H9 (cell line): ENCODE data around the gene PRRX2. TPM values are rescaled to one million over a fixed set of nuclear protein-coding genes. Genes with fewer than 3 reads are reported as not detected.

Experiments used
- DNase-seq: peaks from one replicate; pipeline ENCODE4 v3.0.0-alpha.2; 2017
- H2AFZ ChIP-seq: one replicate; pipeline ENCODE4 v1.6.1; 2013; ENCODE audit warnings: mild to moderate bottlenecking, low read length, control low read depth, moderate library complexity
- H2AK5ac ChIP-seq: 2 replicates; pipeline ENCODE4 v1.6.1; 2013; ENCODE audit warnings: low read length, control low read depth, mixed read lengths; ENCODE audit not compliant: insufficient read length
- H2BK120ac ChIP-seq: one replicate; pipeline ENCODE4 v1.6.1; 2013; ENCODE audit warnings: low read depth, mild to moderate bottlenecking, low read length, control low read depth, inconsistent platforms; ENCODE audit not compliant: poor library complexity, severe bottlenecking
- H2BK12ac ChIP-seq: 2 replicates; pipeline ENCODE4 v1.6.1; 2013; ENCODE audit warnings: low read length, control low read depth, mixed read lengths, low read depth; ENCODE audit not compliant: insufficient read length
- H2BK15ac ChIP-seq: 2 replicates; pipeline ENCODE4 v1.6.1; 2013; ENCODE audit warnings: low read depth, low read length, control low read depth
- H2BK20ac ChIP-seq: one replicate; pipeline ENCODE4 v1.6.1; 2013; ENCODE audit warnings: low read depth, mild to moderate bottlenecking, low read length, control low read depth, inconsistent platforms; ENCODE audit not compliant: poor library complexity, severe bottlenecking
- H2BK5ac ChIP-seq: 2 replicates; pipeline ENCODE4 v1.6.1; 2013; ENCODE audit warnings: low read length, control low read depth, mixed read lengths; ENCODE audit not compliant: insufficient read length
- H3K14ac ChIP-seq: 2 replicates; pipeline ENCODE4 v1.6.1; 2013; ENCODE audit warnings: low read length, control low read depth; ENCODE audit not compliant: insufficient read depth
- H3K18ac ChIP-seq: 2 replicates; pipeline ENCODE4 v1.6.1; 2013; ENCODE audit warnings: low read depth, mild to moderate bottlenecking, mixed read lengths, low read length, control low read depth; ENCODE audit not compliant: insufficient read length
- H3K23ac ChIP-seq: 2 replicates; pipeline ENCODE4 v1.6.1; 2013; ENCODE audit warnings: low read length, control low read depth, mixed read lengths, low read depth; ENCODE audit not compliant: insufficient read length
- H3K23me2 ChIP-seq: 2 replicates; pipeline ENCODE4 v1.6.1; 2013; ENCODE audit warnings: low read depth, mild to moderate bottlenecking, mixed read lengths, low read length, control low read depth; ENCODE audit not compliant: insufficient read length, poor library complexity, severe bottlenecking
- H3K27ac ChIP-seq: 2 replicates; pipeline ENCODE4 v1.5.1; 2013; ENCODE audit warnings: low read length, control low read depth, mixed read lengths, low read depth; ENCODE audit not compliant: insufficient read length
- H3K27me3 ChIP-seq: 2 replicates; pipeline ENCODE4 v1.6.1; 2013; ENCODE audit warnings: low read length, control low read depth, inconsistent platforms; ENCODE audit not compliant: insufficient read depth
- H3K4ac ChIP-seq: 2 replicates; pipeline ENCODE4 v1.6.1; 2013; ENCODE audit warnings: low read depth, mild to moderate bottlenecking, control low read depth, inconsistent platforms, low read length, moderate library complexity
- H3K4me1 ChIP-seq: 2 replicates; pipeline ENCODE4 v1.6.1; 2013; ENCODE audit warnings: low read length, control low read depth, inconsistent platforms; ENCODE audit not compliant: insufficient read depth
- H3K4me2 ChIP-seq: 2 replicates; pipeline ENCODE4 v1.6.1; 2013; ENCODE audit warnings: low read length, control low read depth, mixed read lengths; ENCODE audit not compliant: insufficient read length, insufficient read depth
- H3K56ac ChIP-seq: 2 replicates; pipeline ENCODE4 v1.6.1; 2013; ENCODE audit warnings: low read depth, mild to moderate bottlenecking, mixed read lengths, low read length, control low read depth; ENCODE audit not compliant: insufficient read length
- H3K79me1 ChIP-seq: 2 replicates; pipeline ENCODE4 v1.6.1; 2013; ENCODE audit warnings: low read depth, mild to moderate bottlenecking, moderate library complexity, low read length, control low read depth, inconsistent platforms; ENCODE audit not compliant: insufficient read depth, poor library complexity, severe bottlenecking
- H3K79me2 ChIP-seq: 2 replicates; pipeline ENCODE4 v1.6.1; 2013; ENCODE audit warnings: low read length, control low read depth, inconsistent platforms; ENCODE audit not compliant: insufficient read depth
- H3K9ac ChIP-seq: 2 replicates; pipeline ENCODE4 v1.6.1; 2013; ENCODE audit warnings: low read length, control low read depth, mixed read lengths; ENCODE audit not compliant: insufficient read length; ENCODE audit errors: extremely low read depth
- H3K9me3 ChIP-seq: one replicate; pipeline ENCODE4 v1.6.1; 2013; ENCODE audit warnings: low read depth, low read length, inconsistent platforms; ENCODE audit not compliant: control insufficient read depth
- H3T11ph ChIP-seq: one replicate; pipeline ENCODE4 v1.6.1; 2013; ENCODE audit warnings: mild to moderate bottlenecking, low read length, control low read depth, inconsistent platforms
- H4K20me1 ChIP-seq: one replicate; pipeline ENCODE4 v1.6.1; 2013; ENCODE audit not compliant: control insufficient read depth, insufficient read length, insufficient read depth
- H4K5ac ChIP-seq: 2 replicates; pipeline ENCODE4 v1.6.1; 2013; ENCODE audit warnings: low read depth, mild to moderate bottlenecking, mixed read lengths, low read length, control low read depth; ENCODE audit not compliant: insufficient read length
- H4K8ac ChIP-seq: replicated peaks from 2 replicates; pipeline ENCODE4 v1.6.1; 2013; ENCODE audit warnings: low read length, control low read depth, mixed read lengths, low read depth; ENCODE audit not compliant: insufficient read length
- H4K91ac ChIP-seq: 2 replicates; pipeline ENCODE4 v1.6.1; 2013; ENCODE audit warnings: low read depth, mild to moderate bottlenecking, moderate library complexity, mixed read lengths, low read length, control low read depth; ENCODE audit not compliant: insufficient read length
- H3K27ac Mint-ChIP-seq, 3 experiments: 2 replicates in 2 of 3; 3 replicates in 1 of 3; pipeline ENCODE4 v1.8.0; 2020 to 2021; ENCODE audit warnings: mixed read lengths in 3 of 3, mild to moderate bottlenecking in 1 of 3, moderate library complexity in 1 of 3
- H3K27me3 Mint-ChIP-seq: 2 replicates; pipeline ENCODE4 v1.8.0; 2021; ENCODE audit warnings: low read depth, mild to moderate bottlenecking, moderate library complexity, mixed read lengths
- H3K36me3 Mint-ChIP-seq, 3 experiments: 2 replicates in 2 of 3; 3 replicates in 1 of 3; pipeline ENCODE4 v1.8.0; 2020 to 2021; ENCODE audit warnings: low read depth in 3 of 3, mixed read lengths in 3 of 3; ENCODE audit not compliant: insufficient read depth in 1 of 3
- H3K4me1 Mint-ChIP-seq, 2 experiments: 2 replicates each; pipeline ENCODE4 v1.8.0; 2020; ENCODE audit warnings: mixed read lengths in 2 of 2
- H3K4me3 Mint-ChIP-seq, 2 experiments: 2 replicates in 1 of 2; 3 replicates in 1 of 2; pipeline ENCODE4 v1.8.0; 2020 to 2021; ENCODE audit warnings: mild to moderate bottlenecking in 2 of 2, mixed read lengths in 2 of 2, moderate library complexity in 1 of 2
- H3K9me3 Mint-ChIP-seq, 2 experiments: 2 replicates in 1 of 2; 3 replicates in 1 of 2; pipeline ENCODE4 v1.8.0; 2020; ENCODE audit warnings: mild to moderate bottlenecking in 2 of 2, mixed read lengths in 2 of 2, moderate library complexity in 1 of 2
- WGBS: extraction: QIAGEN DNeasy Blood & Tissue Kit; methylation state at CpG from one replicate; pipeline ENCODE4 v1.1.7; 2013; ENCODE audit warnings: missing lambda C conversion rate, low lambda C conversion rate, mixed read lengths; ENCODE audit not compliant: insufficient read length; ENCODE audit errors: extremely low coverage; 5-methylcytosine and 5-hydroxymethylcytosine counted together
- total RNA-seq: library from RNA; stranded (reverse); gene quantifications from 2 replicates; pipeline ENCODE4 v1.2.1, GENCODE V29; 2021
- TF ChIP-seq, protein P1 (sequence below): fragments of 200-600 bp; sonication (generic); conservative IDR thresholded peaks from 3 replicates; pipeline ENCODE4 v1.8.0; 2021; ENCODE audit warnings: antibody characterized with exemption, mild to moderate bottlenecking

The PRRX2 gene
- total RNA-seq, 1 experiment from 2014 or later, result 3.9 TPM

DNA sequence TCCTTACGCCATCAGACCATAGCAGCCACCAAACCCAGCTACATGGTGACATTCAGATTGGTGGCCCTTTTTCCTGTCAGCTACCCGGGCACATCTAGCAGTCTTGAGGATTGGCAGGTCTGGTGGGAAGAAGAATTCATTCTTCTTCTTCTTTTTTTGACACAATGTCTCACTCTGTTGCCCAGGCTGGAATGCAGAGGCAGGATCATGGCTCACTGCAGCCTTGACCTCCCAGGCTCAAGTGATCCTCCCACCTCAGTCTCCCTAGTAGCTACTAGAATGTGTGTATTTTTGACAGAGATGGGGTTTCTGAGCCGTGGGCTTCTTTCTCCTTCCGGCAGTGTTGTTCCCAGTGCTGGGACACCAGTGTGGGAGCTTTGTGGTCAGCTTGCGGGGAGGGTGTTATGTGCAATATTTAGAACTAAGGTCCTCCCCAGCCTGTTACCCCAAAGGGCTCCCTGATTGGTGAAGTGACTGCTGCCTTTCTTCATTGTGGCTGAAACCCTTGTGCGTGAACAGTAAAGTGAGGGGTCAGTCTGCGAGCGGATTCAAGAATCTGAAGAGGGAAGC, 36.1 kb upstream of the PRRX2 start:
- H3K4me3 Mint-ChIP-seq, result no peak overlapping the region
- H4K20me1 ChIP-seq, result no peaks in the 10 kb centered on the region
- H4K91ac ChIP-seq, result no peak overlapping the region
- no peak overlapping the region for H3K14ac ChIP-seq
- H3K23me2 ChIP-seq, result peaks cover 8% of the 10 kb centered on the region
- H3K27ac Mint-ChIP-seq, result peak overlapping the region in 2 of 3 experiments; percentile 64 to 74; a peak in 2 of 7 replicates
- H3T11ph ChIP-seq, result no peak overlapping the region
- no peak overlapping the region for H2BK120ac ChIP-seq
- H2BK15ac ChIP-seq, result no peak overlapping the region
- H3K9ac ChIP-seq, result no peak overlapping the region
- H2AK5ac ChIP-seq, result no peak overlapping the region
- H4K5ac ChIP-seq, result no peak overlapping the region
- peaks cover 63% of the 10 kb centered on the region for H3K79me2 ChIP-seq
- H2BK12ac ChIP-seq, result no peak overlapping the region
- H3K4me2 ChIP-seq, result no peak overlapping the region
- no peak for DNase-seq
- H2BK20ac ChIP-seq, result no peak overlapping the region
- H3K36me3 Mint-ChIP-seq, result peaks cover 11 to 46% (median 41%) of the 10 kb centered on the region in 3 experiments; a peak in 6 of 7 replicates
- WGBS, result no CpG with 5 or more reads among the region's 8 CpGs
- H2AFZ ChIP-seq, result no peak overlapping the region
- H3K4ac ChIP-seq, result no peak overlapping the region
- no peaks in the 10 kb centered on the region for H3K9me3 ChIP-seq
- no peak overlapping the region for H3K23ac ChIP-seq
- no peak overlapping the region for H3K18ac ChIP-seq
- no peak overlapping the region for H3K56ac ChIP-seq
- no peaks in the 10 kb centered on the region for H3K27me3 Mint-ChIP-seq
- H2BK5ac ChIP-seq, result no peak overlapping the region
- H3K4me1 Mint-ChIP-seq, result peaks cover 36 to 44% of the 10 kb centered on the region in 2 experiments
- H4K8ac ChIP-seq, result no peak overlapping the region
- peaks cover 11% of the 10 kb centered on the region for H3K79me1 ChIP-seq
- no peaks in the 10 kb centered on the region for H3K27me3 ChIP-seq
- H3K4me1 ChIP-seq, result 0 out of 2 replicates have a peak, but pooled peaks cover under 1% of the 10 kb centered on the region
- TF ChIP-seq, protein P1, sequence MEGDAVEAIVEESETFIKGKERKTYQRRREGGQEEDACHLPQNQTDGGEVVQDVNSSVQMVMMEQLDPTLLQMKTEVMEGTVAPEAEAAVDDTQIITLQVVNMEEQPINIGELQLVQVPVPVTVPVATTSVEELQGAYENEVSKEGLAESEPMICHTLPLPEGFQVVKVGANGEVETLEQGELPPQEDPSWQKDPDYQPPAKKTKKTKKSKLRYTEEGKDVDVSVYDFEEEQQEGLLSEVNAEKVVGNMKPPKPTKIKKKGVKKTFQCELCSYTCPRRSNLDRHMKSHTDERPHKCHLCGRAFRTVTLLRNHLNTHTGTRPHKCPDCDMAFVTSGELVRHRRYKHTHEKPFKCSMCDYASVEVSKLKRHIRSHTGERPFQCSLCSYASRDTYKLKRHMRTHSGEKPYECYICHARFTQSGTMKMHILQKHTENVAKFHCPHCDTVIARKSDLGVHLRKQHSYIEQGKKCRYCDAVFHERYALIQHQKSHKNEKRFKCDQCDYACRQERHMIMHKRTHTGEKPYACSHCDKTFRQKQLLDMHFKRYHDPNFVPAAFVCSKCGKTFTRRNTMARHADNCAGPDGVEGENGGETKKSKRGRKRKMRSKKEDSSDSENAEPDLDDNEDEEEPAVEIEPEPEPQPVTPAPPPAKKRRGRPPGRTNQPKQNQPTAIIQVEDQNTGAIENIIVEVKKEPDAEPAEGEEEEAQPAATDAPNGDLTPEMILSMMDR, result no peak
- no peak overlapping the region for H3K27ac ChIP-seq
- H3K9me3 Mint-ChIP-seq, result no peaks in the 10 kb centered on the region
